A549 treated with AZD2906 at 1 μM for 4 hours (cell line): ENCODE data around the gene MKI67. TPM values are rescaled to one million over a fixed set of nuclear protein-coding genes. Genes with fewer than 3 reads are reported as not detected.

Source experiments
- total RNA-seq: library from RNA; stranded (reverse); fragments of 200-300 nt; extraction: Qiagen RNA extraction; gene quantifications from 5 replicates; pipeline ENCODE4 v1.2.3, GENCODE V29; 2022

MKI67 gene, protein sequence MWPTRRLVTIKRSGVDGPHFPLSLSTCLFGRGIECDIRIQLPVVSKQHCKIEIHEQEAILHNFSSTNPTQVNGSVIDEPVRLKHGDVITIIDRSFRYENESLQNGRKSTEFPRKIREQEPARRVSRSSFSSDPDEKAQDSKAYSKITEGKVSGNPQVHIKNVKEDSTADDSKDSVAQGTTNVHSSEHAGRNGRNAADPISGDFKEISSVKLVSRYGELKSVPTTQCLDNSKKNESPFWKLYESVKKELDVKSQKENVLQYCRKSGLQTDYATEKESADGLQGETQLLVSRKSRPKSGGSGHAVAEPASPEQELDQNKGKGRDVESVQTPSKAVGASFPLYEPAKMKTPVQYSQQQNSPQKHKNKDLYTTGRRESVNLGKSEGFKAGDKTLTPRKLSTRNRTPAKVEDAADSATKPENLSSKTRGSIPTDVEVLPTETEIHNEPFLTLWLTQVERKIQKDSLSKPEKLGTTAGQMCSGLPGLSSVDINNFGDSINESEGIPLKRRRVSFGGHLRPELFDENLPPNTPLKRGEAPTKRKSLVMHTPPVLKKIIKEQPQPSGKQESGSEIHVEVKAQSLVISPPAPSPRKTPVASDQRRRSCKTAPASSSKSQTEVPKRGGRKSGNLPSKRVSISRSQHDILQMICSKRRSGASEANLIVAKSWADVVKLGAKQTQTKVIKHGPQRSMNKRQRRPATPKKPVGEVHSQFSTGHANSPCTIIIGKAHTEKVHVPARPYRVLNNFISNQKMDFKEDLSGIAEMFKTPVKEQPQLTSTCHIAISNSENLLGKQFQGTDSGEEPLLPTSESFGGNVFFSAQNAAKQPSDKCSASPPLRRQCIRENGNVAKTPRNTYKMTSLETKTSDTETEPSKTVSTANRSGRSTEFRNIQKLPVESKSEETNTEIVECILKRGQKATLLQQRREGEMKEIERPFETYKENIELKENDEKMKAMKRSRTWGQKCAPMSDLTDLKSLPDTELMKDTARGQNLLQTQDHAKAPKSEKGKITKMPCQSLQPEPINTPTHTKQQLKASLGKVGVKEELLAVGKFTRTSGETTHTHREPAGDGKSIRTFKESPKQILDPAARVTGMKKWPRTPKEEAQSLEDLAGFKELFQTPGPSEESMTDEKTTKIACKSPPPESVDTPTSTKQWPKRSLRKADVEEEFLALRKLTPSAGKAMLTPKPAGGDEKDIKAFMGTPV (N-terminal part only)
- 51.6 to 79.2 TPM (median 58.9 TPM) in 5 replicates for total RNA-seq

GRCh38 chr10:128125944-128126764 lies at the start of gene MKI67:
TSS of gene MKI67 (minus strand) at chr10:128126423. CDS start at chr10:128125667, 756 bp downstream.

Other genes with a start within 250 kb of the MKI67 start
- not detected in 5 replicates for gene CLRN3, start 233.5 kb downstream of the MKI67 start, total RNA-seq
- 3.5 to 5.3 TPM (median 5.2 TPM) in 5 replicates for gene PTPRE, start 219.3 kb downstream of the MKI67 start, total RNA-seq